NOMO-1 (cell line): ENCODE data around the gene SHC2.

Source experiments
- DNase-seq, 2 experiments: peaks; one replicate each; lab custom pipeline; 2025; ENCODE audit not compliant: unreplicated experiment in 2 of 2; lab: John Stamatoyannopoulos, UW

Gene SHC2

GRCh38 chr19:460877-461720 lies at the start of gene SHC2:
Gene SHC2, minus strand, starts transcription at chr19:461033. Its CDS starts 37 bp downstream, at chr19:460996.
- DNase-seq: no peak

- no peak for DNase-seq
Observed at GRCh38 chr19:508204-509150, 47.6 kb upstream of the SHC2 start.

- peak; percentile 98 for DNase-seq
Observed at GRCh38 chr19:507286-508203, 46.7 kb upstream of the SHC2 start, which contains the start of gene TPGS1. Gene TPGS1, plus strand, starts transcription at chr19:507497. Its CDS starts 10 bp downstream, at chr19:507507.

DNA sequence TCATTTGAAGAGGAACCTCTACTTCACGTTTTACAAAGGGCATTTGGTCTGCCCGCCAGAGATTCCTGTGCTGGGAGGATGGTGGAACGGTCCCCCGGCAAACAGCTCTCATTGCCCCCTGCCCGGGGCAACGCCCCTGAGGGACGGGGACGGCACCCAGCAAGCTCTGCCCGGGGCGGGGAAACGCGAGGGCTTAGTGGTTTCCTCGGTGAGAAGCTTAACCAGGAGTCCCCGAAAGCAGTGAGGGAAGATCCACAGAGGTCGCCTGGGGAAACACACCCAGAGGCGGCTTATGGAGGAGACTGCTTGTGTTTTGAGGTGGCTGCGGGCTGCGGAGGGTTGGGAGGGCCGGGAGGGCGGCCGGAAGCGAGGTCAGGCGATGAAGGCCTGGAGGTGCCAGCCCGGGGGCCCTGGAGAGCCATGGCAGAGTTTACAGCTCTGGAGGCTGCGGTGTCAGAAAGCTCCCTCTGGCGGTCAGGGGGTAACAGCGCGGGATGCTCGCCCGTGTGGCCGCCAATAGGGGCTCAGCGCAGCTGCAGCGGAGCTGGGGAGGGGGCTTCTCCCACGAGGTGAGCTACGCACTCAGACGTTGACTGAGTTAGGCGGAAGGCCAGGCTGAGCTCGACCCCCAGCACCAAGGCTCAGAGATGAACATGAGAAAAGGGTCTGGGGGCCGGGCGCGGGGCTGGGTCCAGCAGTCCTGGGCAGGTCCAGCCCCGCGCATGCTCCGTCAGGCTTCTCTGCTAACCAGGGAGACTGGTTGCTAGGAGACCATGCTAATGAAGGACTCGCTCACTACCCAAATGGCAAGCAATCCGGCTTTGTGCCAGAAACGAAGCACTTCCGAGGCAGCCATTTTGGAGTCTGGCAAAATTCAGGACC lies 45.8 kb upstream of the SHC2 start:
- DNase-seq: peak; percentile 98

DNA sequence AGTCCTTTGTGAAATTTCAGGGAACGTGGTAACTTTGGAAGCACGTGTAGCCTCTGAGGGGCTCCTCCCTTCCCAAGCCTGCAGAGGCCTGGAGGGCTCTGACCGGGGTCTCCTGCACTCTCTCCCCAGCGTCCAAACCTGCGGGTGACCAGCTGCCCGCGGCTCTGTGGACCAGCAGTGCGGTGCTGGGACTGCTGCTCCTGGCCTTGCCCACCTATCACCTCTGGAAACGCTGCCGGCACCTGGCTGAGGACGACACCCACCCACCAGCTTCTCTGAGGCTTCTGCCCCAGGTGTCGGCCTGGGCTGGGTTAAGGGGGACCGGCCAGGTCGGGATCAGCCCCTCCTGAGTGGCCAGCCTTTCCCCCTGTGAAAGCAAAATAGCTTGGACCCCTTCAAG lies 43.8 kb upstream of the SHC2 start:
- no peak for DNase-seq

DNA sequence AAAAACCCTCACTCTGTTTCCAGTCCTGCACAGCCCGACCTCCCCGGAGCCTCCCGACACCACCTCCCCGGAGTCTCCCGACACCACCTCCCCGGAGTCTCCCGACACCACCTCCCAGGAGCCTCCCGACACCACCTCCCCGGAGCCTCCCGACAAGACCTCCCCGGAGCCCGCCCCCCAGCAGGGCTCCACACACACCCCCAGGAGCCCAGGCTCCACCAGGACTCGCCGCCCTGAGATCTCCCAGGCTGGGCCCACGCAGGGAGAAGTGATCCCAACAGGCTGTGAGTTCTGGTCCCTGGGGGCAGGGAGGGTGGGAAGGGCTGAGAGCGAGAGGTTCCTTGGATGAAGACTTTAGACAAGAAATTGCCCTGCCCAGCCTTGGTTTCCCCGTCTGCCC lies 40.8 kb upstream of the SHC2 start:
- DNase-seq: no peak

DNA sequence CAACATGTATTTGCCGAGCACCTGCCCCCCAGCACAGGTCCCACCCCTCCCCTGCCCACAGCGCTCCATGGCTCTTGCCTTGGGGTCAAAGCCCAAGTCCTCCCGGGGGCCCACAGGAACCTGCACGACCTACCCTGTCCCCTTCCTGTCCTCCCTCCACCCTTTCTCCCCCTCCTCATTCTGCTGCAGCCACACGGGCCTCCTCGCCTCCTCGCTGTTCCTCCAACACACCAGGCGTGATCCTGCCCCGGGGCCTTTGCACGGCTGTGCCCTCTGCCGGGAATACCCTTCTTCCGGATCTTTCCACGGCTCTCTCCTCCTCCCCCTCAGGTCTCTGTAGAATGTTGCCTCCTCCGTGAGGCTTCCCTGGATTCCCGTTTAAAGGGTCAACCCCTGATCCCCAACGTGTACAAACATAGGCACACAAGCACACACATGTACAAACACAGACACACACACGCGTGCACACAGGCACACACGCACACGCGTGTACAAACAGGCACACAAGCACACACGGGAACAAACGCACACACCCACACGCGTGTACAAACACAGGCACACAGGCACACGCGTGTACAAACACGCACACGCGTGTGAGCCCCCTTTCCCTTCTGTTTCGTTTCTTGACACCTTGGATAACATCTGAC lies 38.3 kb upstream of the SHC2 start:
- DNase-seq: no peak

DNA sequence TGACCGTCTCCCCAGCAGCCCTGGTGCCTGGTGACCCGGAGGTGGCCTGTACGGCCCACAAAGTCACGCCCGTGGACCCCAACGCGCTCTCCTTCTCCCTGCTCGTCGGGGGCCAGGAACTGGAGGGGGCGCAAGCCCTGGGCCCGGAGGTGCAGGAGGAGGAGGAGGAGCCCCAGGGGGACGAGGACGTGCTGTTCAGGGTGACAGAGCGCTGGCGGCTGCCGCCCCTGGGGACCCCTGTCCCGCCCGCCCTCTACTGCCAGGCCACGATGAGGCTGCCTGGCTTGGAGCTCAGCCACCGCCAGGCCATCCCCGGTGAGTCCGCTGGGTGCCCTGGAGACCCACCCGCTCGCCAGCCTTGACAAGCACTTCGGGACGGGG lies 37.7 kb upstream of the SHC2 start:
- DNase-seq: no peak

DNA sequence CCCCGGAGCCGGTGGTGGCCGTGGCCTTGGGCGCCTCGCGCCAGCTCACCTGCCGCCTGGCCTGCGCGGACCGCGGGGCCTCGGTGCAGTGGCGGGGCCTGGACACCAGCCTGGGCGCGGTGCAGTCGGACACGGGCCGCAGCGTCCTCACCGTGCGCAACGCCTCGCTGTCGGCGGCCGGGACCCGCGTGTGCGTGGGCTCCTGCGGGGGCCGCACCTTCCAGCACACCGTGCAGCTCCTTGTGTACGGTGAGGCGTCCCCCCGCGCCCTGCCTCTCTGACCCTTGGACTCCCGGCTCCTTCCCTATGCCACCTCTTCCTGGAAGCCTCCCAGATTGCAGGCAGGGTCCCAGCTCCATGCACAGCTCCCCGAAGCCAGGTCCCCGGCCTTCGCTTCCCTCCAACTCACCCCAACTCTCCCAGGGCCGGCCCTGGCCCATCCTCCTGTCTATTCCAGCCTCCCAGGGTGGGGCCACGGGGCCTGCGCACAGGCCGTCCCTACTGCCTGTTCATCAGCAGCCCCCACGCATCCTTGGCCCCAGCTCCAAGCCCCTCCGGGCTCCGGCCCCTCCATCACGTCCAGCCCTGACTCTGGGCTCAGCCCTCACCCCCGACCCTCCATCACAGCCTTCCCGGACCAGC lies 37.2 kb upstream of the SHC2 start:
- no peak for DNase-seq

DNA sequence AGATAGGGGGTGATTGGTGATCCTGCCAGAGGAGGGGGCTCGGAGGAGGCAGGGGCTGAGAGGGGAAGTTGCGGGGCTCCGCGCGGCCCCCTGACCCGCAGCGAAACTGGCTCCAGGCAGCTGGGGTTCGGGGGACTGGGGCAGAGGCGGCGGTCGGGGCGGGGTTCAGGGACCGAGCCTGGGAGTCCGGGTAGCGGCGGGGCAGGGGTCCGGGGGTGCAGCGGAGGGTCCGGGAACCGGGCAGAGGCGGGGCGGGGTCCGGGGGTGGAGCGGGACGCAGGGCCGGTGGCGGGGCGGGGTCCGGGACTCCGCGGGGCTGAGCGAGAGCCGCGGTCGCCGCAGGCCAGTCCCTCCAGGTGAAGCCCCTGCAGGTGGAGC lies 36.6 kb upstream of the SHC2 start:
- no peak for DNase-seq

DNA sequence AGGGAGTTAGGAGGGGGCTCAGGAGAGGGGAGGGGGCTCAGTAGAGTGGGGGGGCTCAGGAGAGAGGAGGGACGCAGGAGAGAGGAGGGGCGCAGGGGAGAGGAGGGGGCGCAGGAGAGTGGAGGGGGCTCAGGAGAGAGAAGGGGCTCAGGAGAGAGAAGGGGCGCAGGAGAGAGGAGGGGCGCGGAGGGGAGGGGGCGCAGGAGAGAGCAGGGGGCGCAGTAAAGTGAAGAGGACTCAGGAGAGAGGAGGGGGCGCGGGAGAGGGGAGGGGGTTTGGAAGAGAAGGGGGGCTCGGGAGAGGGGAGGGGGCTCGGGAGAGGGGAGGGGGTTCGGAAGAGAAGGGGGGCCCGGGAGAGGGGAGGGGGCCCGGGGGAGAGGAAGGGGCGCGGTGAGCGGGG lies 36.2 kb upstream of the SHC2 start:
- DNase-seq: no peak

- DNase-seq: no peak
Observed at GRCh38 chr19:496112-496665, 35.4 kb upstream of the SHC2 start, which contains the start of gene MADCAM1. Gene MADCAM1, plus strand, starts transcription at chr19:496486. Its CDS starts 14 bp downstream, at chr19:496500.

DNA sequence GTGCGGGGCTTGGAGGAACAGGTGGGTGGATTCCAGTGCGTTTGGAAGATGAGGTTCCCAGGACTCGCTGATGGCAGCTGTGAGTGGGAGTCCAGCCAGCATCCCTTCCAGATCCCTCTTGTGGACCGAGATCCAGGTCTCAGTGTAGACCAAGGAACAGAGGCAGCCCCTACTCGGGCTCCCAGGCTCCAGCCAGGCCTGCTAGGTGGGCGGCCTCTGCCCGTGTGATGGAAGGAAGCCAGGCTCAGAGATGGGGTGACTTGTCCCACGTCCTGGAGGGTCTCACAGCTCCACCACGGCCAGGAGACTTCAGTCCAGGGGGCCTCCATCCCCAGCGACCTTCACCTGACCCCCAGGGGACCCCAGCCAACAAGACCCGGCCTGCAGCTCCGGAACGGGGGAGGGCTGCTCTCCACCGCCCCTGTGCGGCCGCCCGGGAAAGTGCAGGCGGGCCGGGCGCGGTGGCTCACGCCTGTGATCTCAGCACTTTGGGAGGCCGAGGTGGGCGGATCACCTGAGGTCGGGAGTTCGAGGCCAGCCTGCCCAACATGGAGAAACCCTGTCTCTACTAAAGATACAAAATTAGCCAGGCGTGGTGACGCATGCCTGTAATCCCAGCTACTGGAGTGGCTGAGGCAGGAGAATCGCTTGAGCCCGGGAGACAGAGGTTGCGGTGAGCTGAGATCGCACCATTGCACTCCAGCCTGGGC lies 34.7 kb upstream of the SHC2 start:
- DNase-seq: no peak

DNA sequence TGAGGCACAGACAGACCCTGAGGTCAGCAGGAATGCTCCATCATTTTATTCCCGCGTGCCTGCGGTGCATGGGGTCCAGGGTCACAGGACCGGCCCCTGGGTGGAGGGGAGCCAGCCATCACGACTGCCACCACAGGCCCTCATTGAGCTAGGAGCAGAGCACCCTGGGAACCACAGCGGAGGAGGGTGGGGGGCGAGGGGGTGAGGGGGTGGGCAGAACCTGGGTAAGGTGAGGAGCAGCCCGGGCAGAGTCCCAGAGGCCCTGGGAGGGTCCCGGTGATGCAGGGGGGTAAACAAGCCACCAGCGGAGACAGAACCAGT lies 34.2 kb upstream of the SHC2 start:
- no peak for DNase-seq

DNA sequence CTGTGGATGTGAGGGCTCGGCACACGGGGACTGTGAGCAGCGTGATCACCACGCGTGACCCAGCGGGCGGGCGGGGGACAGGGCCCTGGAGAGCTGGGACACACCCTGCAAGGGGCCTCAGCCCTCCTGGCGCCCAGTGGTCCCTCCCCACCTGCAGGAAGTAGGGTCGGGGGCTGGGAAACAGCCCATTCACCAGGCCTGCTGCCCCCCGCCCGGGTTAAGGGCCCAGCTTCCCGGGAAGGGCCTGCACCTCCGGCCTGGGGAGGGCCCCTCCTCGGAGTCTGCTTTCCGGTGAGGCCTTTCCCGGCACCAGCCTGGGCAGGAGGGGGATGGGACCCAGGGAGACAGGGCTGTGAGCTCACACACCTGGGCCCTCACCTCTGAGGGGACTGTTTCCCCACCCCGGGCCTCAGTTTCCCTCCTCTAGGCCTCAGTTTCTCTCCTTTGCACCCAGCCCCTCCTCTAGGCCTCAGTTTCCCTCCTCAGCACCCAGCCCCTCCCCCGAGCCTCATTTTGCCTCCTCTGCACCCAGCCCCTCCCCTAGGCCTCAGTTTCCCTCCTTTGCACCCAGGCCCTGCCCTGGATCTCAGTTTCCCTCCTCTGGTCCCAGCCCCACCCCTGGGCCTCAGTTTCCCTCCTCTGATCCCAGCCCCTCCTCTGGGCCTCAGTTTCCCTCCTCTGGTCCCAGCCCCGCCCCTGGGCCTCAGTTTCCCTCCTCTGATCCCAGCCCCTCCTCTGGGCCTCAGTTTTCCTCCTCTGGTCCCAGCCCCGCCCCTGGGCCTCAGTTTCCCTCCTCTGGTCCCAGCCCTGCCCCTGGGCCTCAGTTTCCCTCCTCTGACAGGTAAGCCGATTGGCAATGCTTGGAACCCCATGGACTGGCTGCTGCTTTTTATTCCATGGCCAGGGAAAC lies 33.6 kb upstream of the SHC2 start:
- no peak for DNase-seq

GRCh38 chr19:493391-494170 lies 32.7 kb upstream of the SHC2 start:
- no peak for DNase-seq
